HL-60 (cell line): ENCODE measurements around the gene IL13.

Source experiments
- CTCF ChIP-seq: IDR thresholded peaks from one replicate; pipeline ENCODE4 v1.5.1; 2011; ENCODE audit warnings: low read length, control low read depth, inconsistent platforms; ENCODE audit not compliant: insufficient read depth
- GABPA ChIP-seq: IDR thresholded peaks from 2 replicates; pipeline ENCODE4 v1.6.1; 2012; ENCODE audit warnings: low read depth
- POLR2AphosphoS5 ChIP-seq: IDR thresholded peaks from 2 replicates; pipeline ENCODE4 v1.6.1; 2012; ENCODE audit warnings: low read depth

GRCh38 chr5:132622608-132623007 is 35.4 kb upstream of the IL13 start:
- no peak for TF ChIP-seq CTCF
- TF ChIP-seq GABPA: no peak
- no peak for TF ChIP-seq POLR2AphosphoS5
